ENCODE measurements around the gene MRPS27. TPM values are rescaled to one million over a fixed set of nuclear protein-coding genes. Genes with fewer than 3 reads are reported as not detected.

Gene MRPS27
- total RNA-seq, 2 donors from 2014 or later = 42.9 to 58.8 TPM

GRCh38 chr5:72203251-72203845, 116.7 kb downstream of the MRPS27 start:
- TF ChIP-seq, protein P1, sequence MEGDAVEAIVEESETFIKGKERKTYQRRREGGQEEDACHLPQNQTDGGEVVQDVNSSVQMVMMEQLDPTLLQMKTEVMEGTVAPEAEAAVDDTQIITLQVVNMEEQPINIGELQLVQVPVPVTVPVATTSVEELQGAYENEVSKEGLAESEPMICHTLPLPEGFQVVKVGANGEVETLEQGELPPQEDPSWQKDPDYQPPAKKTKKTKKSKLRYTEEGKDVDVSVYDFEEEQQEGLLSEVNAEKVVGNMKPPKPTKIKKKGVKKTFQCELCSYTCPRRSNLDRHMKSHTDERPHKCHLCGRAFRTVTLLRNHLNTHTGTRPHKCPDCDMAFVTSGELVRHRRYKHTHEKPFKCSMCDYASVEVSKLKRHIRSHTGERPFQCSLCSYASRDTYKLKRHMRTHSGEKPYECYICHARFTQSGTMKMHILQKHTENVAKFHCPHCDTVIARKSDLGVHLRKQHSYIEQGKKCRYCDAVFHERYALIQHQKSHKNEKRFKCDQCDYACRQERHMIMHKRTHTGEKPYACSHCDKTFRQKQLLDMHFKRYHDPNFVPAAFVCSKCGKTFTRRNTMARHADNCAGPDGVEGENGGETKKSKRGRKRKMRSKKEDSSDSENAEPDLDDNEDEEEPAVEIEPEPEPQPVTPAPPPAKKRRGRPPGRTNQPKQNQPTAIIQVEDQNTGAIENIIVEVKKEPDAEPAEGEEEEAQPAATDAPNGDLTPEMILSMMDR (IDR thresholded peaks at IDR 0.05) = no peak
- Histone ChIP-seq H3K27me3 (replicated peaks; ENCODE audit: insufficient read depth) (no peaks in the 10 kb centered on the region), H3K9me3 (no peaks in the 10 kb centered on the region), H3K4me3 (no peak overlapping the region), H3K4me1 (ENCODE audit: control insufficient read depth in 1 of 2, low read depth in 2 of 2) (peaks cover 0 to 53% of the 10 kb centered on the region in 2 donors), H3K27ac (peak overlapping the region; percentile 29 to 53), H3K36me3 (peaks cover 51% of the 10 kb centered on the region)
- DNase-seq (ENCODE audit: low spot score) (no peak), ATAC-seq (ENCODE audit: insufficient number of reproducible peaks, low FRiP score, low read depth) (no peak)

- H3K4me1 ChIP-seq (ENCODE audit: control insufficient read depth in 1 of 2, low read depth in 2 of 2) = peaks cover 0 to 56% of the 10 kb centered on the region in 2 donors
- H3K27me3 ChIP-seq (replicated peaks; ENCODE audit: insufficient read depth) = no peaks in the 10 kb centered on the region
- H3K27ac ChIP-seq = peak overlapping the region; percentile 29 to 53
- DNase-seq (ENCODE audit: low spot score) (no peak), ATAC-seq (ENCODE audit: insufficient number of reproducible peaks, low FRiP score, low read depth) (no peak)
- TF ChIP-seq, protein P1 (IDR thresholded peaks at IDR 0.05) = no peak
- no peaks in the 10 kb centered on the region for H3K9me3 ChIP-seq
- peaks cover 60% of the 10 kb centered on the region for H3K36me3 ChIP-seq
- no peak overlapping the region for H3K4me3 ChIP-seq
Observed at GRCh38 chr5:72202331-72202825, 117.7 kb downstream of the MRPS27 start.

DNA sequence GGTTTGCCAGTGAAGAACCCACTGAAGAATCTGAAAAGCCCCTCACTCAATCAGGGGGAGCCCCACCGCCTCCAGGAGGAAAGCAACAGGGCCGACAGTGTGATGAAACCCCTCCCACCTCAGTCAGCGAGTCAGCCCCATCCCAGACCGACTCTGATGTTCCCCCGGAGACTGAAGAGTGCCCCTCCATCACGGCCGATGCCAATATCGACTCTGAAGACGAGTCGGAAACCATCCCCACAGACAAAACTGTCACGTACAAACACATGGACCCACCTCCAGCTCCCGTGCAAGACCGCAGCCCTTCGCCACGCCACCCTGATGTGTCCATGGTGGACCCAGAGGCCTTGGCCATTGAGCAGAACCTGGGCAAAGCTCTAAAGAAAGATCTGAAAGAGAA, 120.4 kb downstream of the MRPS27 start:
- H3K4me3 ChIP-seq = no peak overlapping the region
- no peak for ATAC-seq (ENCODE audit: insufficient number of reproducible peaks, low FRiP score, low read depth)
- H3K4me1 ChIP-seq (ENCODE audit: control insufficient read depth in 1 of 2, low read depth in 2 of 2) = peaks cover 0 to 64% of the 10 kb centered on the region in 2 donors
- peak overlapping the region in 1 of 2 donors; percentile 9 for H3K27ac ChIP-seq
- H3K27me3 ChIP-seq (replicated peaks; ENCODE audit: insufficient read depth) = no peaks in the 10 kb centered on the region
- TF ChIP-seq, protein P1 (IDR thresholded peaks at IDR 0.05) = no peak
- H3K9me3 ChIP-seq = no peaks in the 10 kb centered on the region
- peaks cover 59% of the 10 kb centered on the region for H3K36me3 ChIP-seq
- no peak for DNase-seq (ENCODE audit: low spot score)

GRCh38 chr5:72197393-72197792, 122.6 kb downstream of the MRPS27 start:
- H3K27ac ChIP-seq = peak overlapping the region; percentile 53 to 58
- H3K27me3 ChIP-seq (replicated peaks; ENCODE audit: insufficient read depth) = no peaks in the 10 kb centered on the region
- H3K9me3 ChIP-seq = no peaks in the 10 kb centered on the region
- H3K4me1 ChIP-seq (ENCODE audit: control insufficient read depth in 1 of 2, low read depth in 2 of 2) = peaks cover 0 to 69% of the 10 kb centered on the region in 2 donors
- H3K4me3 ChIP-seq = no peak overlapping the region
- peaks cover 61% of the 10 kb centered on the region for H3K36me3 ChIP-seq
- TF ChIP-seq, protein P1 (IDR thresholded peaks at IDR 0.05) = no peak
- DNase-seq (ENCODE audit: low spot score) (no peak), ATAC-seq (ENCODE audit: insufficient number of reproducible peaks, low FRiP score, low read depth) (no peak)

DNA sequence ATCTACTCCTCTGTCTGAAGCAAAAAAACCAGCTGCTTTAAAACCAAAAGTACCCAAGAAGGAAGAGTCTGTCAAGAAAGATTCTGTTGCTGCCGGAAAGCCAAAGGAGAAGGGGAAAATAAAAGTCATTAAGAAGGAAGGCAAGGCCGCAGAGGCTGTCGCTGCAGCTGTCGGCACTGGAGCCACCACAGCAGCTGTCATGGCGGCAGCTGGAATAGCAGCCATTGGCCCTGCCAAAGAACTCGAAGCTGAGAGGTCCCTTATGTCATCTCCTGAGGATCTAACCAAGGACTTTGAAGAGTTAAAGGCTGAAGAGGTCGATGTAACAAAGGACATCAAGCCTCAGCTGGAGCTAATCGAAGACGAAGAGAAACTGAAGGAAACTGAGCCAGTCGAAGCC, 124.5 kb downstream of the MRPS27 start:
- no peak overlapping the region for H3K4me3 ChIP-seq
- peak overlapping the region; percentile 55 to 58 for H3K27ac ChIP-seq
- no peaks in the 10 kb centered on the region for H3K27me3 ChIP-seq (replicated peaks; ENCODE audit: insufficient read depth)
- TF ChIP-seq, protein P1 (IDR thresholded peaks at IDR 0.05) = no peak
- peaks cover 5 to 73% of the 10 kb centered on the region in 2 donors for H3K4me1 ChIP-seq (ENCODE audit: control insufficient read depth in 1 of 2, low read depth in 2 of 2)
- DNase-seq (ENCODE audit: low spot score) (no peak), ATAC-seq (ENCODE audit: insufficient number of reproducible peaks, low FRiP score, low read depth) (no peak)
- peaks cover 65% of the 10 kb centered on the region for H3K36me3 ChIP-seq
- no peaks in the 10 kb centered on the region for H3K9me3 ChIP-seq
